Measurements from ENCODE around the gene EIF2B2. TPM values are rescaled to one million over a fixed set of nuclear protein-coding genes. Genes with fewer than 3 reads are reported as not detected.

Gene EIF2B2
- polyA plus RNA-seq, 1 of the 3 experiments (the other 2 are of a cell fraction): 125 TPM

DNA sequence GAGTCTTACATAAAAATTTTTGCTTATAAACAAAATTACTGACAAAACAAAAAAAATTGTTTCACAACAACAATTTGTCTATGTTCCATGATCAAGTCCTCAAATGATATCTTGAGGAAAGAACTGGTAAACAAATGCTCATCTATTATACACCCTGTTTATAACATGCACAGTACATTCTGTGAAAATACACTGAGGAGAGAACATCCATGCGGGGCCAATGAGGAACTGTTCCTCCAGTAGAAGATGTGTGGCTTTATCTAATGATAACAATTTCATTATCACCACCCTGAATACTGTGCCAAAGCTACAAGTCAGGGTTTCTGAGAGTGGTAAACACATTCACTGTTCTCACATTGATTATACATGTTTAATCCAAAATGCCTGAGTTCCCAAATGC lies 37.8 kb downstream of the EIF2B2 start:
- Histone ChIP-seq H4K20me1 (ENCODE audit: insufficient read depth) (no peaks in the 10 kb centered on the region), H3K4me2 (no peak overlapping the region), H3K9ac (no peak overlapping the region), H3F3A (replicated peaks; ENCODE audit: insufficient read depth) (peaks cover 10% of the 10 kb centered on the region), H3K27ac (ENCODE audit: low read depth in 2 of 2, low read length in 1 of 2) (peak overlapping the region in 1 of 2 experiments; percentile 43; a peak in 1 of 4 replicates), H3K9me2 (no peaks in the 10 kb centered on the region), H3K36me3 (replicated peaks in 1 of 2; ENCODE audit: control insufficient read depth in 1 of 2, insufficient read depth in 2 of 2, low read length in 1 of 2) (peaks cover 6% of the 10 kb centered on the region in 2 experiments), H3K79me2 (ENCODE audit: insufficient read depth) (peaks cover 6% of the 10 kb centered on the region; the same call in 1 of the 2 replicates), H3K27me3 (ENCODE audit: insufficient read depth) (no peaks in the 10 kb centered on the region), H3K4me3 (ENCODE audit: low read depth in 2 of 2, low read length in 1 of 2) (no peak overlapping the region), H2AFZ (ENCODE audit: low read depth) (no peak overlapping the region), H3K4me1 (ENCODE audit: control insufficient read depth in 1 of 2, insufficient read depth in 2 of 2, low read depth in 1 of 2, low read length in 1 of 2) (peaks cover 24 to 25% of the 10 kb centered on the region in 2 experiments; a peak in 3 of 4 replicates), H3K9me3 (no peaks in the 10 kb centered on the region)
- 81% methylated on average over 1 of the region's 1 CpG for WGBS (ENCODE audit: low lambda C conversion rate)
- no peak for TF ChIP-seq ELF1 (IDR thresholded peaks at IDR 0.05)
- TF ChIP-seq, protein P1, sequence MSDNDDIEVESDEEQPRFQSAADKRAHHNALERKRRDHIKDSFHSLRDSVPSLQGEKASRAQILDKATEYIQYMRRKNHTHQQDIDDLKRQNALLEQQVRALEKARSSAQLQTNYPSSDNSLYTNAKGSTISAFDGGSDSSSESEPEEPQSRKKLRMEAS (IDR thresholded peaks at IDR 0.05; ENCODE audit: low read depth): no peak
- TF ChIP-seq NFIC (IDR thresholded peaks at IDR 0.05; ENCODE audit: borderline replicate concordance): no peak
- TF ChIP-seq SMC3 (IDR thresholded peaks at IDR 0.05; ENCODE audit: low read depth, low read length): no peak
- TF ChIP-seq, protein P2, sequence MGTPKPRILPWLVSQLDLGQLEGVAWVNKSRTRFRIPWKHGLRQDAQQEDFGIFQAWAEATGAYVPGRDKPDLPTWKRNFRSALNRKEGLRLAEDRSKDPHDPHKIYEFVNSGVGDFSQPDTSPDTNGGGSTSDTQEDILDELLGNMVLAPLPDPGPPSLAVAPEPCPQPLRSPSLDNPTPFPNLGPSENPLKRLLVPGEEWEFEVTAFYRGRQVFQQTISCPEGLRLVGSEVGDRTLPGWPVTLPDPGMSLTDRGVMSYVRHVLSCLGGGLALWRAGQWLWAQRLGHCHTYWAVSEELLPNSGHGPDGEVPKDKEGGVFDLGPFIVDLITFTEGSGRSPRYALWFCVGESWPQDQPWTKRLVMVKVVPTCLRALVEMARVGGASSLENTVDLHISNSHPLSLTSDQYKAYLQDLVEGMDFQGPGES (IDR thresholded peaks at IDR 0.05; ENCODE audit: low read depth, low read length): no peak
- CTCF ChIA-PET: interaction anchor here (0.6 to 2.4 kb wide), 2 partner anchors 48 to 1310 kb away, joined by 3 to 8 read pairs; no protein-coding TSS in a partner anchor
- POLR2A ChIA-PET: no interaction called here
- no peak for DNase-seq

DNA sequence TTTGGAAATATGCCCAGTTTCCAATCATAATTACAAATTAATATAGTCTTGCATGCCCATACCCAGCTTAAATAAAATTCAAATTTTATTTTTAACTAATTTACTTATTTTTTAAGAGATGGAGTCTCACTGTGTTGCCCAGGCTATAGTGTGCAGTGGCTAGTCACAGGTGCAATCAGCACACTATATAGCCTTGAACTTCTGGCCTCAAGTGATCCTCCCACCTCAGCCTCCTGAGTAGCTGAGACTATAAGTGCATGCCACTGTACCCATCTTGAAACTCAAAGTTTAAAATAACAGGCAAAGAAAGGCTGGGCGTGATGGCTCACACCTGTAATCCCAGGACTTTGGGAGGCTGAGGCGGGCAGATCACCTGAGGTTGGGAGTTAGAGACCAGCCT lies 38.2 kb downstream of the EIF2B2 start:
- Histone ChIP-seq H2AFZ (ENCODE audit: low read depth) (no peak overlapping the region), H3F3A (replicated peaks; ENCODE audit: insufficient read depth) (peaks cover 10% of the 10 kb centered on the region), H3K4me3 (ENCODE audit: low read depth in 2 of 2, low read length in 1 of 2) (no peak overlapping the region), H3K4me1 (ENCODE audit: control insufficient read depth in 1 of 2, insufficient read depth in 2 of 2, low read depth in 1 of 2, low read length in 1 of 2) (peaks cover 24 to 25% of the 10 kb centered on the region in 2 experiments; a peak in 3 of 4 replicates), H3K4me2 (no peak overlapping the region), H4K20me1 (ENCODE audit: insufficient read depth) (no peaks in the 10 kb centered on the region), H3K9me3 (no peaks in the 10 kb centered on the region), H3K27me3 (ENCODE audit: insufficient read depth) (no peaks in the 10 kb centered on the region), H3K27ac (ENCODE audit: low read depth in 2 of 2, low read length in 1 of 2) (peak overlapping the region in 1 of 2 experiments; percentile 62; a peak in 1 of 4 replicates), H3K9me2 (no peaks in the 10 kb centered on the region), H3K9ac (no peak overlapping the region), H3K79me2 (ENCODE audit: insufficient read depth) (peaks cover 6% of the 10 kb centered on the region; the same call in 1 of the 2 replicates), H3K36me3 (replicated peaks in 1 of 2; ENCODE audit: control insufficient read depth in 1 of 2, insufficient read depth in 2 of 2, low read length in 1 of 2) (peaks cover 4 to 6% of the 10 kb centered on the region in 2 experiments)
- ChIA-PET CTCF (interaction anchor here (0.6 to 2.4 kb wide), 3 partner anchors 48 to 1310 kb away, joined by 3 to 8 read pairs (median 4); no protein-coding TSS in a partner anchor), POLR2A (no interaction called here)
- TF ChIP-seq, protein P2 (IDR thresholded peaks at IDR 0.05; ENCODE audit: low read depth, low read length): no peak
- TF ChIP-seq, protein P1 (IDR thresholded peaks at IDR 0.05; ENCODE audit: low read depth): no peak
- TF ChIP-seq TCF12 (IDR thresholded peaks at IDR 0.05) (no peak), GABPA (IDR thresholded peaks at IDR 0.05; ENCODE audit: low read depth) (no peak), JUND (IDR thresholded peaks at IDR 0.05) (no peak), NFIC (IDR thresholded peaks at IDR 0.05; ENCODE audit: borderline replicate concordance) (no peak), TAF1 (IDR thresholded peaks at IDR 0.05; ENCODE audit: borderline replicate concordance, low read depth, low read length) (no peak), EP300 (IDR thresholded peaks at IDR 0.05; ENCODE audit: borderline replicate concordance in 1 of 2, low read depth in 1 of 2, low read length in 1 of 2) (no peak), RCOR1 (IDR thresholded peaks at IDR 0.05; ENCODE audit: low read length) (no peak), RAD21 (IDR thresholded peaks at IDR 0.05; ENCODE audit: low read length) (no peak)
- TF ChIP-seq, protein P3, sequence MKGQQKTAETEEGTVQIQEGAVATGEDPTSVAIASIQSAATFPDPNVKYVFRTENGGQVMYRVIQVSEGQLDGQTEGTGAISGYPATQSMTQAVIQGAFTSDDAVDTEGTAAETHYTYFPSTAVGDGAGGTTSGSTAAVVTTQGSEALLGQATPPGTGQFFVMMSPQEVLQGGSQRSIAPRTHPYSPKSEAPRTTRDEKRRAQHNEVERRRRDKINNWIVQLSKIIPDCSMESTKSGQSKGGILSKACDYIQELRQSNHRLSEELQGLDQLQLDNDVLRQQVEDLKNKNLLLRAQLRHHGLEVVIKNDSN (IDR thresholded peaks at IDR 0.05; ENCODE audit: borderline replicate concordance, low read depth): no peak
- TF ChIP-seq, protein P4, sequence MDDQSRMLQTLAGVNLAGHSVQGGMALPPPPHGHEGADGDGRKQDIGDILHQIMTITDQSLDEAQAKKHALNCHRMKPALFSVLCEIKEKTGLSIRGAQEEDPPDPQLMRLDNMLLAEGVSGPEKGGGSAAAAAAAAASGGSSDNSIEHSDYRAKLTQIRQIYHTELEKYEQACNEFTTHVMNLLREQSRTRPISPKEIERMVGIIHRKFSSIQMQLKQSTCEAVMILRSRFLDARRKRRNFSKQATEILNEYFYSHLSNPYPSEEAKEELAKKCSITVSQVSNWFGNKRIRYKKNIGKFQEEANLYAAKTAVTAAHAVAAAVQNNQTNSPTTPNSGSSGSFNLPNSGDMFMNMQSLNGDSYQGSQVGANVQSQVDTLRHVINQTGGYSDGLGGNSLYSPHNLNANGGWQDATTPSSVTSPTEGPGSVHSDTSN (IDR thresholded peaks at IDR 0.05): no peak
- DNase-seq: no peak
- WGBS (ENCODE audit: low lambda C conversion rate): 100% methylated on average over 2 of the region's 2 CpGs

All from SK-N-SH (cell line).